CD4-positive, alpha-beta T cell (primary cell): ENCODE data around the gene KANK4. TPM values are rescaled to one million over a fixed set of nuclear protein-coding genes. Genes with fewer than 3 reads are reported as not detected.

Source experiments
- ATAC-seq: fragments of 200-7000 bp; cut with Tn5 transposase; one replicate; pipeline ENCODE4 v1.10.0; 2022; ENCODE audit warnings: mild to moderate bottlenecking; ENCODE audit not compliant: poor library complexity
- CTCF ChIA-PET: fragments of 350-600 bp; sonication (Branson Sonifier 250); formaldehyde crosslinking; loops from one replicate; lab custom pipeline; 2021; ENCODE audit warnings: antibody characterized with exemption, inconsistent platforms; lab: Charles Lee
- POLR2A ChIA-PET: fragments of 350-600 bp; sonication (Branson Sonifier 250); formaldehyde crosslinking; loops from one replicate; lab custom pipeline; 2021; ENCODE audit warnings: antibody characterized with exemption, inconsistent platforms; lab: Charles Lee
- DNase-seq, 14 experiments: peaks; one replicate each; pipeline ENCODE4 v3.0.0-alpha.2; 2013 to 2020; ENCODE audit warnings: mixed read lengths in 2 of 14
- H3K27ac ChIP-seq, 2 donors: one replicate each; pipeline versions ENCODE4 v1.5.1 to v1.7.0; 2013; ENCODE audit warnings: low read length in 2 of 2, low read depth in 1 of 2, mild to moderate bottlenecking in 1 of 2
- H3K27me3 ChIP-seq, 2 experiments: 1 replicate in 1 of 2; 2 replicates in 1 of 2; pipeline versions ENCODE4 v1.6.1 to v1.7.0; 2013; ENCODE audit warnings: low read length in 2 of 2, control low read depth in 1 of 2, mild to moderate bottlenecking in 1 of 2, moderate library complexity in 1 of 2; ENCODE audit not compliant: insufficient read depth in 2 of 2, control insufficient read depth in 1 of 2
- H3K36me3 ChIP-seq: one replicate; pipeline ENCODE4 v1.6.1; 2013; ENCODE audit warnings: low read length, control low read depth; ENCODE audit not compliant: insufficient read depth
- H3K4me1 ChIP-seq: one replicate; pipeline ENCODE4 v1.6.1; 2013; ENCODE audit warnings: low read length, control low read depth; ENCODE audit not compliant: insufficient read depth
- H3K4me3 ChIP-seq: one replicate; pipeline ENCODE4 v1.5.1; 2013; ENCODE audit warnings: mild to moderate bottlenecking, low read length, moderate library complexity
- H3K9me3 ChIP-seq, 2 experiments: 1 replicate in 1 of 2; 2 replicates in 1 of 2; pipeline versions ENCODE4 v1.6.1 to v1.7.0; 2013; ENCODE audit warnings: low read length in 2 of 2, mild to moderate bottlenecking in 2 of 2, control low read depth in 1 of 2, moderate library complexity in 1 of 2; ENCODE audit not compliant: control insufficient read depth in 1 of 2, insufficient read depth in 1 of 2
- H3K27ac Mint-ChIP-seq: one replicate; pipeline ENCODE4 v1.8.0; 2020; ENCODE audit warnings: mixed read lengths
- H3K27me3 Mint-ChIP-seq: one replicate; pipeline ENCODE4 v1.8.0; 2021; ENCODE audit warnings: mixed read lengths
- H3K36me3 Mint-ChIP-seq: one replicate; pipeline ENCODE4 v1.8.0; 2021; ENCODE audit warnings: low read depth, mixed read lengths
- H3K4me1 Mint-ChIP-seq: one replicate; pipeline ENCODE4 v1.8.0; 2021; ENCODE audit warnings: low read depth, mixed read lengths
- H3K4me3 Mint-ChIP-seq: one replicate; pipeline ENCODE4 v1.8.0; 2020; ENCODE audit warnings: mild to moderate bottlenecking, mixed read lengths
- H3K9me3 Mint-ChIP-seq: one replicate; pipeline ENCODE4 v1.8.0; 2020; ENCODE audit warnings: mixed read lengths
- CTCF ChIP-seq: fragments of 200-600 bp; IDR thresholded peaks from one replicate; pipeline ENCODE4 v1.8.0; 2022; ENCODE audit warnings: antibody characterized with exemption, mild to moderate bottlenecking
- intact Hi-C, 2 experiments: fragments of 100-400 bp; cut with DNase I in 1 of 2; cut with micrococcal nuclease in 1 of 2; formaldehyde crosslinking; loops; one replicate each; pipeline versions ENCODE4 v1.15.1 to v1.9.0; 2023 to 2025; cut with DNase I, micrococcal nuclease
- total RNA-seq, 174 experiments: library from RNA in 2 of 174; stranded (reverse) in 2 of 174; gene quantifications; one replicate each; pipeline ENCODE4 v1.2.3 and lab custom pipeline; 2021 to 2026

The KANK4 gene
- total RNA-seq, 2 experiments from 2014 or later = not detected

GRCh38 chr1:62307446-62307845 lies 11.8 kb downstream of the KANK4 start:
- Mint-ChIP-seq H3K9me3 (no peaks in the 10 kb centered on the region), H3K27me3 (peaks cover 12% of the 10 kb centered on the region), H3K4me1 (no peaks in the 10 kb centered on the region), H3K36me3 (no peaks in the 10 kb centered on the region), H3K27ac (no peak overlapping the region), H3K4me3 (no peak overlapping the region)
- intact Hi-C loops = no loop called here
- H3K36me3 ChIP-seq = no peaks in the 10 kb centered on the region
- CTCF ChIA-PET = no interaction called here
- H3K4me3 ChIP-seq = no peak overlapping the region
- no peak for DNase-seq
- POLR2A ChIA-PET = no interaction called here
- no peaks in the 10 kb centered on the region for H3K4me1 ChIP-seq
- H3K9me3 ChIP-seq = no peaks in the 10 kb centered on the region
- peaks cover 0 to 3% of the 10 kb centered on the region in 2 experiments for H3K27me3 ChIP-seq
- no peak overlapping the region for H3K27ac ChIP-seq
- TF ChIP-seq CTCF = no peak
- no peak for ATAC-seq

GRCh38 chr1:62306065-62306464 lies 13.2 kb downstream of the KANK4 start:
- H3K4me1 ChIP-seq = no peaks in the 10 kb centered on the region
- H3K27ac Mint-ChIP-seq = no peak overlapping the region
- no peak for ATAC-seq
- H3K27me3 ChIP-seq = peaks cover 0 to 3% of the 10 kb centered on the region in 2 experiments
- no peak overlapping the region for H3K4me3 Mint-ChIP-seq
- H3K36me3 Mint-ChIP-seq = no peaks in the 10 kb centered on the region
- ChIA-PET CTCF (no interaction called here), POLR2A (interaction anchor here (0.6 kb wide), 1 partner anchor 273 kb away, joined by 3 read pairs; no protein-coding TSS in a partner anchor)
- H3K27ac ChIP-seq = no peak overlapping the region
- H3K4me1 Mint-ChIP-seq = no peaks in the 10 kb centered on the region
- no peak for TF ChIP-seq CTCF
- no peak for DNase-seq
- H3K4me3 ChIP-seq = no peak overlapping the region
- H3K9me3 Mint-ChIP-seq = no peaks in the 10 kb centered on the region
- intact Hi-C loops = no loop called here
- H3K9me3 ChIP-seq = no peaks in the 10 kb centered on the region
- peaks cover 7% of the 10 kb centered on the region for H3K27me3 Mint-ChIP-seq
- H3K36me3 ChIP-seq = no peaks in the 10 kb centered on the region

- Histone ChIP-seq H3K27ac (no peak overlapping the region), H3K4me1 (no peaks in the 10 kb centered on the region), H3K36me3 (no peaks in the 10 kb centered on the region), H3K9me3 (no peaks in the 10 kb centered on the region), H3K27me3 (peaks cover 0 to 3% of the 10 kb centered on the region in 2 experiments), H3K4me3 (no peak overlapping the region)
- ChIA-PET POLR2A (no interaction called here), CTCF (no interaction called here)
- intact Hi-C loops = loop anchor here in 1 of 2 experiments (5.0 kb wide), 1 partner anchor 38 kb away; no protein-coding TSS in a partner anchor
- peaks cover 3% of the 10 kb centered on the region for H3K27me3 Mint-ChIP-seq
- H3K4me3 Mint-ChIP-seq = no peak overlapping the region
- DNase-seq = no peak
- TF ChIP-seq CTCF = no peak
- no peak for ATAC-seq
- H3K36me3 Mint-ChIP-seq = no peaks in the 10 kb centered on the region
- H3K27ac Mint-ChIP-seq = no peak overlapping the region
- H3K9me3 Mint-ChIP-seq = no peaks in the 10 kb centered on the region
- no peaks in the 10 kb centered on the region for H3K4me1 Mint-ChIP-seq
Measured at GRCh38 chr1:62304975-62305374, 14.3 kb downstream of the KANK4 start.
